Activated T-helper 2 cell treated with anti-CD3 and anti-CD28 coated beads, Interferon-gamma antibody, Interleukin-2, Interleukin-4, amounts not matched to agents 10 μg/mL and 5 μg/mL and 100 μg/mL, durations not matched to agents 14 hours and 24 hours and 36 hours (primary cell): Measurements from ENCODE around the gene DVL1. TPM values are rescaled to one million over a fixed set of nuclear protein-coding genes. Genes with fewer than 3 reads are reported as not detected.

ENCODE experiments used
- DNase-seq: peaks from one replicate; pipeline ENCODE4 v3.0.0; 2021; ENCODE audit warnings: low spot score
- H3K27ac Mint-ChIP-seq: one replicate; pipeline ENCODE4 v1.8.0; 2021; ENCODE audit warnings: mixed read lengths
- H3K27me3 Mint-ChIP-seq: one replicate; pipeline ENCODE4 v1.8.0; 2021; ENCODE audit warnings: low read depth, mixed read lengths
- H3K36me3 Mint-ChIP-seq: one replicate; pipeline ENCODE4 v1.8.0; 2021; ENCODE audit warnings: low read depth, mixed read lengths
- H3K4me1 Mint-ChIP-seq: one replicate; pipeline ENCODE4 v1.8.0; 2021; ENCODE audit warnings: low read depth, mixed read lengths
- H3K4me3 Mint-ChIP-seq: one replicate; pipeline ENCODE4 v1.8.0; 2021; ENCODE audit warnings: low read depth, mild to moderate bottlenecking, moderate library complexity, mixed read lengths
- H3K9me3 Mint-ChIP-seq: one replicate; pipeline ENCODE4 v1.8.0; 2021; ENCODE audit warnings: mixed read lengths
- intact Hi-C: fragments of 100-400 bp; cut with micrococcal nuclease; formaldehyde crosslinking; loops from one replicate; pipeline ENCODE4 v1.15.1; 2023
- total RNA-seq: library from RNA; stranded (reverse); gene quantifications from 2 replicates; pipeline ENCODE4 v1.2.3, GENCODE V29; 2022

The DVL1 gene
- total RNA-seq, 1 donor from 2014 or later, result 60.7 TPM

DNA sequence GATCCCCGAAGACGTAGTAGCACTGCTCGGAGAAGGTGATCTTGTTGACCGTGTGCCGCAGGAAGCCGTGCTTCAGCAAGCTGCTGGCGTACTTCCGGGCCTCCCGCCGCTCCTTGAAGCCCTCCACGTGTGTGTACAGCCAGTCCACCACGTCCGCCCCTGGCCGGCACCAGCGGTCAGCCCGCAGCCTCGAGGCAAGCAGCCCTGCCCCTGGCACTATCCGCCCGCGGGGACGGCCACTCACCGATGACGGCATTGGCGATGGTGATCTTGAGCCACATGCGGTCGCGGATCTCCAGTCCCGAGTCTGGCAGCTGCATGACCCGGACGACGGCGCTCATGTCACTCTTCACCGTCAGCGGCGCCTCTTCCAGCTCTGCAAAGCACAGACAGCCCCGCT lies 10.9 kb downstream of the DVL1 start:
- intact Hi-C loops, result no loop called here
- H3K4me3 Mint-ChIP-seq, result no peak overlapping the region
- no peak overlapping the region for H3K27ac Mint-ChIP-seq
- no peak for DNase-seq
- H3K36me3 Mint-ChIP-seq, result peaks cover 28% of the 10 kb centered on the region
- no peaks in the 10 kb centered on the region for H3K9me3 Mint-ChIP-seq
- no peaks in the 10 kb centered on the region for H3K4me1 Mint-ChIP-seq
- no peaks in the 10 kb centered on the region for H3K27me3 Mint-ChIP-seq

DNA sequence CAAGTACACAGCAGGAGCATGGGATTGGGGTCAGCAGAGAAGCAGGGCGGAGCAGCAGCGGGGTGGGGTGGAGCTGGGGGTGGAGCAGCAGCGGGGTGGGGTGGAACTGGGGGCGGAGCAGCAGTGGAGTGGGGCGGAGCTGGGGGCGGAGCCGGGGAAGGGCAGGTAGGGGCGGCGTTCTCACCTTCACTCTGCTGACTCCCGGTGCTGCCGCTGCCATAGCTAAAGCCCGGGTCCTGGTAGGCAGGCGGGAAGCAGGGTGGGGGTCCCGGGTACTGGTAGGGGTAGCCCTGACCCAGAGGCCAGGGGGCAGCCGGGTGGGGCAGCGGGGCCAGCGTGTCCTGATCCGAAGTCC lies 11.4 kb downstream of the DVL1 start:
- intact Hi-C loops, result no loop called here
- no peak for DNase-seq
- H3K4me1 Mint-ChIP-seq, result no peaks in the 10 kb centered on the region

GRCh38 chr1:1336931-1337792 lies 12.1 kb downstream of the DVL1 start:
- no peak for DNase-seq
- H3K36me3 Mint-ChIP-seq, result peaks cover 25% of the 10 kb centered on the region
- intact Hi-C loops, result no loop called here
- no peaks in the 10 kb centered on the region for H3K9me3 Mint-ChIP-seq
- no peaks in the 10 kb centered on the region for H3K27me3 Mint-ChIP-seq
- no peak overlapping the region for H3K27ac Mint-ChIP-seq
- no peak overlapping the region for H3K4me3 Mint-ChIP-seq
- no peaks in the 10 kb centered on the region for H3K4me1 Mint-ChIP-seq

More for the DNA sequence above, 11.4 kb downstream of the DVL1 start:
- H3K4me3 Mint-ChIP-seq, result no peak overlapping the region
- H3K27me3 Mint-ChIP-seq, result no peaks in the 10 kb centered on the region
- H3K9me3 Mint-ChIP-seq, result no peaks in the 10 kb centered on the region
- no peak overlapping the region for H3K27ac Mint-ChIP-seq
- peaks cover 26% of the 10 kb centered on the region for H3K36me3 Mint-ChIP-seq

DNA sequence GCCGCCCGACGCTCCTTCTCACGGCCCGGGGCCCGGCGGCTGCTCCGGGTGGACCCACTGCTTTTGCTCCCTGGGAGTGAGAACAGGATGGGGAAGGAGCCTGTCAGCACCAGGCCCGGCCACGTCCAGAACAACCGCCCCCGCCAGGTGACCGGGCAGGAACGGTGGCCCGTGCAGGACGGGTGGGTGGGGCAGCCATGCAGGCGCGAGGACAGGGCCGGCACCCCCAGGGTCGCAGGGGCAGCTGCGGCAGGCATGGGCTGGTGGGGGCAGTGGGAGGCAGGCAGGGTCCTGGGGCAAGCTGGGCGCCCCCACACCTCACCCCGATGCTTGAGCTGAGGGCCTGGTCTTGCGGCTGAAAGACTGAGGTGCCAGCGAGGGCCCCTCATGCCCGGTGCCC lies 12.8 kb downstream of the DVL1 start:
- Mint-ChIP-seq H3K9me3 (no peaks in the 10 kb centered on the region), H3K36me3 (peaks cover 25% of the 10 kb centered on the region), H3K27me3 (no peaks in the 10 kb centered on the region), H3K27ac (no peak overlapping the region), H3K4me3 (no peak overlapping the region), H3K4me1 (no peaks in the 10 kb centered on the region)
- intact Hi-C loops, result no loop called here
- DNase-seq, result no peak

DNA sequence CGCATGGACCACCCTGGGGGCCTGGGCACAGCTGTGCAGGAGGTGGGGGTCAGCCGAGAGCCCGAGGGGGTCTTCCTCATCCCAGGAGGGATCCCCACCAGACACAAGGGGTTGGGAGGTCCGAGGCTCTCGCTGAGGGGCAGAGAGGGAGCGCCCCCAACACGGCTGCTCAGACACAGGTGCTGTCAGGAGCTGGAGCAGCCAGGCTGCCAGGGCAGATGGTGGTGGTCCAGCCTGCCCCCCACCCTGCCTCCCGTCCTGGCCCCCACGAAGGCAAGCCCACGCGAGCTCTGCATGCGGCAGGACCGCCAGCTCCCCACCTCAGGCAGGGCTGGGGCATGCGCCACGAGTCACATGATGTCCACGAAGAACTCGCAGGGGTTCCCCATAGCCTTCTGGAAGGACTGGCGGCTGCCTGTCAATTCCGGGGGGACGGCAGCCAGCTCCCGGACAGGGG lies 13.4 kb downstream of the DVL1 start:
- H3K4me3 Mint-ChIP-seq, result no peak overlapping the region
- no peaks in the 10 kb centered on the region for H3K9me3 Mint-ChIP-seq
- H3K4me1 Mint-ChIP-seq, result no peaks in the 10 kb centered on the region
- no peak for DNase-seq
- no peak overlapping the region for H3K27ac Mint-ChIP-seq
- H3K36me3 Mint-ChIP-seq, result peaks cover 19% of the 10 kb centered on the region
- intact Hi-C loops, result no loop called here
- H3K27me3 Mint-ChIP-seq, result no peaks in the 10 kb centered on the region

DNA sequence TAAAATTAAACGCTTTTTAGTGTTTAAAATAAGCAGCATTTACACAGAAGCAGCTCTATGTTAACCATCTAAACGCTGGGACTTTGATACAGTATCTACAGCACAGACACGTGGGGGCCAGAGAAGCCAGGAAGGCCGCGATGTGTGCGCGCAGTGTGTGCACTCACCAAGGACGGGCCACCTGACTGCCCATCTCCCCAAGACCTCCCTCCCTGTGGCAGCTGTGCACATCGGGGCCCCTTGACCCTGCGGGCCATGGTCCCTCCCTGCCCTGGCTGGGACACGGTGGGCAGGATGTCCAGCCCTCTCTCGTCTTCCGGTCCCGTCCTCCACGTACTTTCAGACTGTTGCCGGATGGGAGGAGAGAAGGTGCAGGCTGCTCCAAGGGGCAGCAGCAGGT lies 13.9 kb downstream of the DVL1 start:
- no peak overlapping the region for H3K4me3 Mint-ChIP-seq
- intact Hi-C loops, result no loop called here
- H3K27ac Mint-ChIP-seq, result no peak overlapping the region
- no peaks in the 10 kb centered on the region for H3K4me1 Mint-ChIP-seq
- no peak for DNase-seq
- H3K27me3 Mint-ChIP-seq, result no peaks in the 10 kb centered on the region
- no peaks in the 10 kb centered on the region for H3K9me3 Mint-ChIP-seq
- H3K36me3 Mint-ChIP-seq, result peaks cover 14% of the 10 kb centered on the region

DNA sequence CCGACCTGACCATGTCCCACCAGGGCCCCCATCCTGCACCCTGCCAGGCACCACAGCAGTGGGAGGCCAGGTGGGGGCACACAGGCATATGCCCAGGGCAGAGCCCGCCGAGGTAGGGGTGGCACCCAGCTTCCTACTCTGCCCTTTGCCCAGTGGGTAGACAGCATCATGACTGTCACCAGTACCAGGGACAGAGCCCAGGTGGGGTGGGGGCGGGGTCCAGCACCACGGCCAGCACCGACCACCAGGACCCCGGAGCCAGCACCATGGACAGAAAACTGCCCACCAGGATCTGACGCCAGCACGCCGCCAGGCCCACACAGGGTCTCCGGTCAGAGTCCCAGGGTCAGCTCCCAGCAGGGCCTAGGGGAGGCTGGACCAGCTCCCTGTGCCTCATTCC lies 14.4 kb downstream of the DVL1 start:
- H3K4me3 Mint-ChIP-seq, result no peak overlapping the region
- no peaks in the 10 kb centered on the region for H3K27me3 Mint-ChIP-seq
- no peak for DNase-seq
- no peaks in the 10 kb centered on the region for H3K9me3 Mint-ChIP-seq
- no peaks in the 10 kb centered on the region for H3K4me1 Mint-ChIP-seq
- H3K27ac Mint-ChIP-seq, result no peak overlapping the region
- peaks cover 16% of the 10 kb centered on the region for H3K36me3 Mint-ChIP-seq
- intact Hi-C loops, result no loop called here

- Mint-ChIP-seq H3K27me3 (no peaks in the 10 kb centered on the region), H3K27ac (no peak overlapping the region), H3K4me1 (no peaks in the 10 kb centered on the region), H3K9me3 (no peaks in the 10 kb centered on the region), H3K36me3 (peaks cover 14% of the 10 kb centered on the region), H3K4me3 (no peak overlapping the region)
- intact Hi-C loops, result no loop called here
- DNase-seq, result no peak
Measured at GRCh38 chr1:1333551-1334241, 15.5 kb downstream of the DVL1 start.

- Mint-ChIP-seq H3K27ac (no peak overlapping the region), H3K4me3 (no peak overlapping the region), H3K36me3 (peaks cover 8% of the 10 kb centered on the region), H3K4me1 (no peaks in the 10 kb centered on the region), H3K9me3 (no peaks in the 10 kb centered on the region), H3K27me3 (no peaks in the 10 kb centered on the region)
- no peak for DNase-seq
- intact Hi-C loops, result no loop called here
Measured at GRCh38 chr1:1332774-1333480, 16.3 kb downstream of the DVL1 start.

GRCh38 chr1:1332031-1332755 lies 17.0 kb downstream of the DVL1 start:
- intact Hi-C loops, result no loop called here
- H3K27me3 Mint-ChIP-seq, result no peaks in the 10 kb centered on the region
- H3K4me1 Mint-ChIP-seq, result no peaks in the 10 kb centered on the region
- DNase-seq, result no peak
- no peaks in the 10 kb centered on the region for H3K9me3 Mint-ChIP-seq
- peaks cover 11% of the 10 kb centered on the region for H3K36me3 Mint-ChIP-seq
- H3K4me3 Mint-ChIP-seq, result no peak overlapping the region
- H3K27ac Mint-ChIP-seq, result no peak overlapping the region

GRCh38 chr1:1331068-1331965 lies 17.9 kb downstream of the DVL1 start, which contains the start of gene TAS1R3:
Gene TAS1R3, plus strand, starts transcription at chr1:1331280. Its CDS starts 66 bp downstream, at chr1:1331346.
- Mint-ChIP-seq H3K4me3 (no peak within 1 kb of the TSS), H3K27me3 (no peaks in the 10 kb centered on the region), H3K4me1 (no peaks in the 10 kb centered on the region), H3K27ac (no peak within 1 kb of the TSS), H3K9me3 (no peaks in the 10 kb centered on the region), H3K36me3 (peaks cover 11% of the 10 kb centered on the region)
- no peak for DNase-seq
- intact Hi-C loops, result no loop called here
